Measurements from ENCODE around the gene ZNF33B. TPM values are rescaled to one million over a fixed set of nuclear protein-coding genes. Genes with fewer than 3 reads are reported as not detected.

Gene ZNF33B
- polyA plus RNA-seq, 3 donors, result 3.2 to 7.5 (median 3.8) TPM

DNA sequence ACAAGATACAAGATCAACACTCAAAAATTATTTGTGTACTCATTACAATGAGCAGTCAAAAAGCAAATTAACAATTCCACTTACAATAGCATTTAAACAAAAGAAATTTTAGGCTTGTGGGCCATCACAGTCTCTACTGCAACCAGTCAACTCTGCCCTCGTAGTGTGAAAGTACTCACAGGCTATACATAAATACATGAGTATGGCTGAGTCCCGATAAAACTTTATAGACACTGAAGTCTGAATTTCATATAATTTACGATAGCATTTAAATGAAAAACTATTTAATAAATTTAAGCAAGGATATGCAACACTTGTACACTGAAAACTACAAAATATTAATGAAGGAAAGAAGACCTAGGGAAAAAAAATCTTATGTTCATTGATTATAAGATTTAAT, 90.1 kb downstream of the ZNF33B start:
- Histone ChIP-seq H3K9ac (ENCODE audit: insufficient read depth, low read length, poor library complexity, severe bottlenecking) (no peak overlapping the region), H4K20me1 (ENCODE audit: insufficient read depth, low read length) (no peaks in the 10 kb centered on the region), H3K9me3 (replicated peaks in 1 of 2; ENCODE audit: control insufficient read depth in 1 of 2, insufficient read depth in 1 of 2, low read length in 2 of 2) (peaks cover 11 to 22% of the 10 kb centered on the region in 2 donors), H3K36me3 (replicated peaks in 1 of 2; ENCODE audit: control insufficient read depth in 1 of 2, insufficient read depth in 2 of 2, low read length in 2 of 2) (peaks cover 0 to 9% of the 10 kb centered on the region in 2 donors), H3K79me2 (ENCODE audit: insufficient read depth, low read length) (peaks cover 7% of the 10 kb centered on the region), H3K27me3 (ENCODE audit: control insufficient read depth in 2 of 2, insufficient read depth in 2 of 2, low read length in 2 of 2) (no peaks in the 10 kb centered on the region), H3K4me2 (replicated peaks; ENCODE audit: extremely low read depth, low read length, poor library complexity, severe bottlenecking) (no peak overlapping the region), H2AFZ (ENCODE audit: insufficient read depth, low read depth, low read length, poor library complexity, severe bottlenecking) (no peak overlapping the region), H3K4me3 (replicated peaks in 1 of 3; ENCODE audit: low read depth in 2 of 3, low read length in 3 of 3) (no peak overlapping the region), H3K4me1 (ENCODE audit: control insufficient read depth in 1 of 2, insufficient read depth in 2 of 2, low read length in 2 of 2) (peaks cover 14 to 21% of the 10 kb centered on the region in 2 donors), H3K27ac (ENCODE audit: low read depth in 1 of 2, low read length in 2 of 2) (no peak overlapping the region)
- no CpG with 5 or more reads among the region's 3 CpGs for WGBS (ENCODE audit: insufficient coverage)
- TF ChIP-seq, protein P1, sequence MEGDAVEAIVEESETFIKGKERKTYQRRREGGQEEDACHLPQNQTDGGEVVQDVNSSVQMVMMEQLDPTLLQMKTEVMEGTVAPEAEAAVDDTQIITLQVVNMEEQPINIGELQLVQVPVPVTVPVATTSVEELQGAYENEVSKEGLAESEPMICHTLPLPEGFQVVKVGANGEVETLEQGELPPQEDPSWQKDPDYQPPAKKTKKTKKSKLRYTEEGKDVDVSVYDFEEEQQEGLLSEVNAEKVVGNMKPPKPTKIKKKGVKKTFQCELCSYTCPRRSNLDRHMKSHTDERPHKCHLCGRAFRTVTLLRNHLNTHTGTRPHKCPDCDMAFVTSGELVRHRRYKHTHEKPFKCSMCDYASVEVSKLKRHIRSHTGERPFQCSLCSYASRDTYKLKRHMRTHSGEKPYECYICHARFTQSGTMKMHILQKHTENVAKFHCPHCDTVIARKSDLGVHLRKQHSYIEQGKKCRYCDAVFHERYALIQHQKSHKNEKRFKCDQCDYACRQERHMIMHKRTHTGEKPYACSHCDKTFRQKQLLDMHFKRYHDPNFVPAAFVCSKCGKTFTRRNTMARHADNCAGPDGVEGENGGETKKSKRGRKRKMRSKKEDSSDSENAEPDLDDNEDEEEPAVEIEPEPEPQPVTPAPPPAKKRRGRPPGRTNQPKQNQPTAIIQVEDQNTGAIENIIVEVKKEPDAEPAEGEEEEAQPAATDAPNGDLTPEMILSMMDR (IDR thresholded peaks at IDR 0.05), result no peak
- DNase-seq, result no peak
- intact Hi-C loops (cut with micrococcal nuclease), result no loop called here
- H3K4me1 Mint-ChIP-seq, result peaks cover 28% of the 10 kb centered on the region
- no peak overlapping the region for H3K27ac Mint-ChIP-seq
- peaks cover 32 to 39% of the 10 kb centered on the region in 2 donors for H3K36me3 Mint-ChIP-seq
- H3K9me3 Mint-ChIP-seq, result peaks cover 13 to 26% (median 17%) of the 10 kb centered on the region in 7 donors
- H3K4me3 Mint-ChIP-seq, result no peak overlapping the region
- H3K27me3 Mint-ChIP-seq (ENCODE audit: low read depth in 3 of 3), result peaks cover 0 to 3% (median 3%) of the 10 kb centered on the region in 3 donors

DNA sequence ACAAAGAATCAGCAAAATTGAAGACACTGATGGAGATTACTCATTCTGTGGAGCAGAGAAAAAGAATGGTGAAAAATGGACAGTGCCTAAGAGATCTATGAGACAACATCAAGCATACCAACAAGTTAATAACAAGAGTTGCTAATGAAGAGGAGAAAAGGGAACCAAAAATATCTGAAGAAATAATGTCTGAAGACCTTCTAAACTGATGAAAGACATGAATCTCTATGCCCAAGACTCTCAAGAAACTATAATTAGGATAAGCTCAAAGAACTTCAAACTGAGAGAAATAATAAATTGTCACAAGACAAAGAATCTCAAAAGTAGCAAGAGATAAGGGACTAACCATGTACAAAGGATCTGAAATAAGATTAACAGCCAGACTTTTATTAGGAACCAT, 93.4 kb downstream of the ZNF33B start:
- TF ChIP-seq, protein P1 (IDR thresholded peaks at IDR 0.05), result no peak
- Mint-ChIP-seq H3K27me3 (ENCODE audit: low read depth in 3 of 3) (no peaks in the 10 kb centered on the region), H3K9me3 (peaks cover 21 to 48% (median 32%) of the 10 kb centered on the region in 7 donors), H3K4me1 (peaks cover 5% of the 10 kb centered on the region), H3K36me3 (peaks cover 30 to 51% of the 10 kb centered on the region in 2 donors), H3K4me3 (no peak overlapping the region), H3K27ac (no peak overlapping the region)
- Histone ChIP-seq H3K27ac (ENCODE audit: low read depth in 1 of 2, low read length in 2 of 2) (no peak overlapping the region), H2AFZ (ENCODE audit: insufficient read depth, low read depth, low read length, poor library complexity, severe bottlenecking) (no peak overlapping the region), H3K9ac (ENCODE audit: insufficient read depth, low read length, poor library complexity, severe bottlenecking) (no peak overlapping the region), H3K4me2 (replicated peaks; ENCODE audit: extremely low read depth, low read length, poor library complexity, severe bottlenecking) (no peak overlapping the region), H3K79me2 (ENCODE audit: insufficient read depth, low read length) (no peaks in the 10 kb centered on the region), H3K4me1 (ENCODE audit: control insufficient read depth in 1 of 2, insufficient read depth in 2 of 2, low read length in 2 of 2) (no peaks in the 10 kb centered on the region), H3K36me3 (replicated peaks in 1 of 2; ENCODE audit: control insufficient read depth in 1 of 2, insufficient read depth in 2 of 2, low read length in 2 of 2) (peaks cover 0 to 10% of the 10 kb centered on the region in 2 donors), H3K4me3 (replicated peaks in 1 of 3; ENCODE audit: low read depth in 2 of 3, low read length in 3 of 3) (no peak overlapping the region), H3K27me3 (ENCODE audit: control insufficient read depth in 2 of 2, insufficient read depth in 2 of 2, low read length in 2 of 2) (no peaks in the 10 kb centered on the region), H3K9me3 (replicated peaks in 1 of 2; ENCODE audit: control insufficient read depth in 1 of 2, insufficient read depth in 1 of 2, low read length in 2 of 2) (peaks cover 18 to 45% of the 10 kb centered on the region in 2 donors), H4K20me1 (ENCODE audit: insufficient read depth, low read length) (no peaks in the 10 kb centered on the region)
- intact Hi-C loops (cut with micrococcal nuclease), result no loop called here
- DNase-seq, result no peak

Measured in CD14-positive monocyte (primary cell).